ENCODE measurements around the gene SLC39A12.

The SLC39A12 gene

DNA sequence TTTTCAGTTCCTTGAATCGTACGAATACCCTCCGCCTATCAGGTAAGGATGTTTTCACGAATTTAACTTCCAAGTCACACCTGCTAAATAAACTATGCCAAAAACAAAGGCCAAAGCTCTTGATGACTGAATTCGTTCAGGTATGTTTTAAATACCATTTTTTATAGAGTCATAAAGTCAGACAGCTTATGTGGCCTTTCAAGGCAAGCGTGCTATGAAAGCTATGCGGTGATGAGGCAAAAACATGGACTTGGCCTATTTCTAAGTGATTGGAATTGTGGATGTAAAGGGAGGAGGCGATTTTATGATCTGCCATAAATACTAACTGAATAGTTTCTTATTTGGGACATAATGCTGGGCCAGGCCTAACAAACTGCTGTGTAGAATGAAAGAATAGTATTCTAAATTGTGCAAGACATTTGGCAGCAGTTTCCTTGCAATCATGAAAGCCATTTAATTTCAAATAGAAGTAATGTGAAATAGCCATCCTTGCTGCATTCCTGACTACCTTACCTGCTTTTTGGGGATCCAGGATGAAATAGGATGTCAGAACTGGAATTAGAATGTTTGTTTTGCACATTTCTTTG, 14.0 kb downstream of the SLC39A12 start:
- no peak for DNase-seq

DNA sequence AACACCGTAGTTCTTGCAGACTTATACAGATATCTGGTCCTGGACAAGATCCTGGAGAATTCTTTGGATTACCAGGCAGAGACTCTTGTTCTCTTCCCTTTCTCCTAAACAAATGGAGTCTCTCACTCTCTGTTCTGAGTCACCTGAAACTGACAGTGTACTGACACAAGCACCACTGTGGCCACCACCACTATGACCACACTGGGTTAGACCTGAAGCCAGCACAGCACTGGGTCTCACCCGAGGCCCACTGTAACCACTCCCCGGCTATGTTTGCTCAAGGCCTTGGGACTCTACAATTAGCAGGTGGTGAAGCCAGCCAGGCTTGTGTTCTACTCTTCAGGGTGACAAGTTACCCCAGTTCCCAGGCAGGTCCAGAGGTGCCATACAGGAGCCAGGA, 22.8 kb downstream of the SLC39A12 start:
- no peak for DNase-seq

DNA sequence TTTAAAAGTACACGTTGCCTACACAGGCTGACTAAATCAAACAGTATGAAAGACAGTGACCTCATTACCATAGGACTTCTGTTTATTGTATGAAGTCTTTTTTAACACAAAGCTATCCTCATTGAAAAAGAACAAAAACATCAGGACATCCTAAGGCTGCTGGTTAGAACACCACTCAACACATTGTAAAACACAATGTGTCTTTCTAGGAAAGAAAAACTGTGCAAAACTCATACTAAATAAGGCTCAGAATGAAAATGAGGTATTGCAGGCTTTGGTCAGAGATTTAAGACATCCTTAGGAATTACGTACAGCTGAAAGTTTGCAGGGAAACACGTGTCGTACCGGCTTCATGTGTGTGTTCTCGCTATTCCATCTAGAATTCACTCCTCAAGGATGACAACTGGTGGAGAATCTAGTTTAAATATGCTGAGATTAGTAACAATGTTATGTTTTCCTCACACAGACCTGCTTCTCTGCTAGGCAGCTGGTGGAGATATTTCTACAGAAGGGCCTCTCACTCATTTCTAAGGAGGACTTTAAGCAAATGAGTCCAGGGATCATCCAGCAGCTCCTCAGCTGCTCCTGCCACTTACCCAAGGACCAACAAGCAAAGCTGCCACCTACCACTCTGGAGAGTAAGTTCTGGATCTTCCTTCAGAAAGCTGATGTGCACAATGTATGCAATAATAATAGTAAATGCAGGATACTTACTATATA, 29.3 kb downstream of the SLC39A12 start:
- DNase-seq = no peak

DNA sequence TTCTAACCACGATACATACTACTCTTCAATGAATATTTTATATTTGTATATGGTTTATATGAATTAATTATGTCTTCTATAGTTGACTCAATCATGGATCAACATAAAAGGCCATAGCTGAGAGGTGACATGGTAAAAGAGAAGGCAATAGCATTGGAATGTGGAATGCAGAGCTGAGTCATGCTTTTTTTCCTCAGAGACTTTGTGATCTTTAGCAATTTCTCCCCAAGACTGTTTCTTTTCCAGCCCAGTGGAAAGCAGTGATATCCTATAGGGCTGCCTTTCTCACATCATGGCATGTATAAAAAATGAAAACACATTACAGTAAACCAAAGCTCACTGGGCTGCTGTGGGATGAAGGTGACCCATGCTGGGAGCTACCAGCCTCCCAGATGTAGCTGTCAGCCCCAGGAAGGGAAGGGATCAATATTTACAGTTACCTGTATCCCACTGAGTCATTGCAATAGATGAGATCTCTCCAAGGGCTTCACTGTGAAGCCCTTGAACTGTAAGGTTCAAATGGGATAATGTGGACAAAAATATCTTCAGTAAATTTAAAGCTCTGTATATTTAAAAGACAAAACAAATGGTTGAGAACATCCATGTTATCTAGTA, 30.2 kb downstream of the SLC39A12 start:
- no peak for DNase-seq

DNA sequence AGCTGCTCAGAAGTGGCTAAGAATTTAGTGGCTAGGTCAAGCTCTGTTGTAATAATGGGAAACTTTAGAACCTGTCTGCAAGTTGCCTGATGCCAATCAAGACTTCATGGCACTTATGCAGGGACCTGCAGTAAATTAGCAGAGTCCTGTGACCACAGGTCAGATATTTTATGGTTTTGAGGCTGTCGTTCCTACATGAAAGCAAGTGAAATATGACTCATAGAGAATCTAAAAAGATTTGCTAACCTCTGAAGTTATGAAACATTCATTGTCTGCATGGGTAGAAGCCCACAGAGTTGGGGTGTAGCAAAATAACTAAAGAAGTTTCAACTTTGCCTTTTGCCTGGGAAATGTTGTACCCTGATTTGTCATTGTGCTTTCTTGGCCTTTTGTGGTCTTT, 32.3 kb downstream of the SLC39A12 start:
- no peak for DNase-seq

DNA sequence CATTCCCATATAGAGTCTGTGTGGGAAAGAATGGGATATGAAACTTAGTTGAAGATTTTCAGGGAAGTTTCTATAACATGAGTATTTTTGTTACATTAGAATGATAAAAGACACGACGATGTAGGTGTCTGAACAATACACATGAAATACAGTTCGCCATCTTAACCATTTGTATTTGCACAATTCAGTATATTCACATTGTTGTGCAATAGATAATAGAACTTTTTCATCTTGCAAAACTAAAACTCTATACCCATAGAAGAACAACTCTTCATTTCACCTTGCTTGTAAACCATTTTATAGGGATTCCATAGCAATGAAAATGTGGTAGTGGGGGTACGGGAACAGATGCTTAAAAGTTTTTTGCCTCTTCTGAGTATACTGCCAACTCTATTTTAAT, 32.8 kb downstream of the SLC39A12 start:
- no peak for DNase-seq

DNA sequence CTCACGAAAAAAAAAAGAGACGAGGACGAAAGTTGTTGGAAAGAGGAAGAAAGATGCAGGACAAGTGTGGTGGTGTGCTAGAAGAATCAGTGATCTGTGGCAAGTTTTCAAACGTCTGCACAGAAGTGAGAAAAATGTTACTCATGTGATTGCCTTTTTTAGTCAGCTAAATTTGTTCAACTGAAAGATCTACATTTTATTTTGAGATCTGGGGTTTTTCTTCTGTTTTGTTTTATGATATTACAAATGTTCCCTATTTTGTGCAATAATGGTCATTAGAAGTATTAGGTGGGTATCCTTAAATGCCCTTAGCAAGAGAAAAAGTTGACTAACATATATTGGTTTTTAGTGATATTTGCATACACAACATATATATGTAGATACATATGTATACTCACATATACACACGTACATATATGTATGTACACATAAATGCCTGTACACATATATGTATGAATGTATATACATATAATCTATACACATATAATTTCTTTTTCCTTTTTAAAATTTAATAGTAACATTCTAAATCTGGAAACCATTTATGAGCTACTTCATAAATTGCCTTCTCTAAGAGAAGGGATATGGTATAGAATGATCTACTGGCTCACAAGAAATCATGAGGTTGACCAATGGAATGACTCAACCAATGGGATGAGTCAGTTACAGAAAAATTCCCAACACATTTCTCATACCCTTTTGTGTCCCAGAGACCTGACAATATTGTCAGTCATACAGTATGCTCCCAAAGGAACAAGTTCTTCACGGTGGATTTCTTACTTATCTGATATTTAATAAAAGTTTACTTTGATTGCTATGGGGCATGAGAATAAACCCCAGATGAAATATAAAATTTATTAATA, 38.4 kb downstream of the SLC39A12 start:
- no peak for DNase-seq

DNA sequence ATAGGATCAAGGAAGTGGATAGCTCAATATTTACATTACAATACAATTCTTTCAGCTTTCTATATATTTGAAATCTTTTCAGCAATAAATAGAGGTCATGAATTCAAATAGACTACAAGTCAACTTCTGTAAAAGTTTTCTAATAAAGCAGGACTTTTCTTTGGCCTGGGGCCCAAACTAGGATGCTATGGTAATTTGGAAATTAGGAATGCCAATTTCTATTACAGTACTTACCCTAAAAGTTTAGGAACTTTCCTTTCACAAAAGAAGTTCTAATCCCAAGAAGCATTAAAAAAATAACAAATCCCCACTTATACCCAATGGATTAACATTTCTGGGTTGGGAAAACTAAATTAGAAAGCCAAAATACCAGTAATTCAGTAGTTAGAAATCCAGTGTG, 40.5 kb downstream of the SLC39A12 start:
- no peak for DNase-seq

DNA sequence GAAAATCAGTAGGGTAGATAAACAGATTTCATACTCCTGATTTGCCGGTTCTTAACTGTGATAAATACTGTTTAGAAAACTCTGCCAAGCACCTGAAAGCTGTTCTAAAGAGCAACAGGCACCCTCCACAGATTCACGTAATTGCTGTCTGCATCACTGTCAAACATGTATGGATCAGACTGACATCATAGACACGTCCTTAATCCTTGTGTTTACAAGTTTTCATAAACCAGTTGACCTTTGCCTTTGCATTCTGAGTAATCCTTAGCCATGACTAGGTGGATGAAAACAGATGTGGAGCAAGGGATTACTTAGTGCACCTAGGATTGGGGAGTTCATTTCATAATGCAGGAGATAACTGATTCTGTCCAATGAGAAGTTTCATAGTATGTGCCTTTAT, 41.6 kb downstream of the SLC39A12 start:
- DNase-seq = no peak

DNA sequence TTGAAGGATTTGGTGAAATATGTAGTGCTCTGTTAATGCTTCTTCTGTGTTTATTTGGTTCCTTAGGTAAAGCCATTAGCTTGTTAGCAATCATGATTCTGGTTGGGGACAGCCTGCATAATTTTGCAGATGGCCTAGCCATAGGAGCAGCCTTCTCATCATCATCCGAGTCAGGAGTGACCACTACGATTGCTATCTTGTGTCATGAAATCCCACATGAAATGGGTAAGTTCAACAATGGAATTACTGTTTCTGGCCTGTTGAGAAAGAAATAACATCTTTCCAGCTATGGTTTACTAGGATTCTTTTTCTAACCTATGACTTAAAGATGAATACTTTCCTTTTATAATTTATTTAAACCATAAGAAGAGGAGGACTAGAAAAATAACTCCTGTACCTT, 48.9 kb downstream of the SLC39A12 start:
- no peak for DNase-seq

DNA sequence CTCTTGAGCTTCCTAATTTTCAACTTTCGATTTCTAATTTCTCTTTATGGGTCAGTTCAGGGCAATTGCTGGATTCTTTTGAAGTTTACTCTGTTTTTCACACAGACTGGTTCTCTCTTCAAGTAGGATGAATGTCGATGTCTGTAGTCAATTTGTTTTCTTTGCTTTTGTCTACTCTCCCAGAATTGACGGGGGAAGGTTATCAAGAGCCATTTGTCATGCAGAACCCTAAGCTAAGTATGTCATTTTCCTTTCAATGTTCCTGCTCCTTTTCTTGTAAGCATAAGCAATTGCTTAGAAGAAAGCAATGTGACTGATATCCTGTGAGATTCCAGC, 53.7 kb downstream of the SLC39A12 start:
- DNase-seq = no peak

DNA sequence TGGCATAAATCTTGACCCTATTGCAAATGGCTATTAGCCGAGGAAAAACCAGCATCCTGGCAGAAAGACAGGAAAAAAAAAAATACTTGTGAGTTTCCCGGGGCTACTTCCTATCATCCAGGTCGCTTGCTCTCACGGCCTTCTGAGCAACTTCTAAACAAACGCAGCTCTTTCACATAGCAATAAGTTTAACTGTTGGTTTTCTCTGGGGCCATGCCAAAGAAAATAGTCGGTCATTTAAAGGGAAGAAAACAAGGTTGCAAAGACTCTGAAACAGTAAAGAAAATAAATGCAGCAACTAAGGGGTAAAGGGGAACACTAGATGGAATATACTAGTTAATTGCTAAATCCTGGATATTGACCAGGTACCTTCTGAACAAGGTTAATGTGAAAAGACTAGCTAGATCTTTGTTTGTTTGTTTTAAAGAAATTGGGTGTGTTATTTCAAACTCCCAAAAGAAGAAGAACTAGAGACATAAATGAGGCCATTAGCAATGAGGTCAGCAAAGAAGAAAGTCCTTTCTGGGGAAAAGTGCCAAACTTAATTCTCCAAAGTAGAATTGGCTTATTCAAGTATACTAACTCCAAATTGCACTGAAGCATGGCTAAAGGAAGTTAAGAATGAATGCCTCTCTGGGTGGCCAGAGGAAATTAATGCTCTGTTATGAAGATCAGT, 54.2 kb downstream of the SLC39A12 start:
- DNase-seq = no peak

DNA sequence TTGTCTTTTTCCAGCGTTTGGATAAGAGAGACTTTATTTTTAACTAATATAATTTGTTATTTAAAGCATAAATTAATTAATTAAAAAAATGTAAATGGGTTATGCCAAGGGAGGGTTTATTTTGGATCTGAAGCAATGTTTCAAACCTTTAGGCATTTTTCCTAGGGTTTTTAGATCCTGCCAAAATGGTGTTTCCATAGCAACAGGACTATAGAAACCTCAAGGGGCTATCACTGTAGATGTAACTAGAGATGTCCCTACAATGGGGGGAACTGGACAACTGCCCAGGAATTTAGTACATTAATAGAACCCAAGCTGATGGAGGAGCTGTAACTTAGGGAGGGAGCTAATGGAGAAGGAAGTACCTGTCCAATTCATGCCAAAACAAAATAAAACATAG, 57.3 kb downstream of the SLC39A12 start:
- no peak for DNase-seq

DNA sequence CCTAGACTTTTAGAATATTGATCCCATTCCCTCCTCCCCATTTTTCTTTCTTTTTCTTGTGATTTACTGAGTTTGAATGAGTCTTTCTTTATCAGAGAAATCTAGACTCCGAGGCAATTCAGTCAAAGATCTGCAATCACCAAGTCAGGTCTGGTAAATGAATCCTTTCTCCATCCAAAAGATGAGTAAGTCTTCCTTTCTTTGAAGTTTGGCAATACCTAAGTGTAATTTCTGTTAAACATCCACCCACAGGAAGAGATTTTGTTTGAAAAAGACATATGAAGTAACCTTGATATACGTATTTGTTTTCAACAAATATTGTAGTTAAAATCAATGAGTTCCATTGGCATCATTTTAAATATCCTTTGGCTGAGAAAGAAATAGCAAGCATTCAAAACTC, 58.3 kb downstream of the SLC39A12 start:
- no peak for DNase-seq

DNA sequence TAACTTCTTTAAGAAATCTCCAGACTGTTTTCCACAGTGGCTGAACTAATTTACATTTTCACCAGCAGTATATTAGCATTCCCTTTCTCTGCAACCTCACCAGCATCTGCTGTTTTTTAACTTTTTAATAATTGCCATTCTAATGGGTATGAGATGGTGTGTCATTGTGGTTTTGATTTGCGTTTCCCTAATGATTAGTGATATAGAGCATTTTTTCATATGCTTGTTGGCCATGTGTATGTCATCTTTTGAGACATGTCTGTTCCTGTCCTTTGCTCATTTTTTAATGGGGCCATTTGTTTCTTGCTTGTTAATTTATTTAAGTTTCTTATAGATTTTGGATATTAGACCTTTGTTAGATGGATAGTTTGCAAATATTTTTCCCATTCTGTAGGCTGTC, 68.8 kb downstream of the SLC39A12 start:
- DNase-seq = no peak

DNA sequence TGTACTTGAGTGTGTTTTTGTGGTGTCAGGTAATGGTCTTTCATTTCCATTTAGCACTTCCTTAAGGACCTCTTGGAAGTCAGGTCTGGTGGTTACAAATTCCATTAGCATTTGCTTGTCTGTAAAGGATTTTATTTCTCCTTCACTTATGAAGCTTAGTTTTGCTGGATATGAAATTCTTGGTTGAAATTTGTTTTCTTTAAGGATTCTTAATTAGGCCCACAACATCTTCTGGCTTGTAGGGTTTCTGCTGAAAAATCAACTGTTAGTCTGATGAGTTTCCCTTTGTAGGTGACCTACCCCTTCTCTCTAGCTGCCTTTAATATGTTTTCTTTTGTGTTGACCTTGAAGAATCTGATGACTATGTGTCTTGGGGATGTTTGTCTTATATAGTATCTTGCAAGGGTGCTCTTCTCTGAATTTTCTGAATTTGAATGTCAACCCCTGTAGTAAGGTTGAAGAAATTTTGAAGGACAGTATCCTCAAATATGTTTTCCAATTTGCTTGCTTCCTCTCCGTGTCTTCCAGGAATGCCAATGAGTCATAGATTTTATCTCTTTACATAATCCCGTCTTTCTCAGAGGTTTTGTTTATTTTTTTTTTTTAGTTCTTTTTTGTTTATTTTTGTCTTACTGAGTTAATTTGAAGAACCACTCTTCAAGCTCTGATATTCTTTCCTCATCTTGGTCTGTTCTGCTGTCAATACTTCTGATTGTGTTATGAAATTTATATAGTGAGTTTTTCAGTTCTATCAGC, 70.2 kb downstream of the SLC39A12 start:
- no peak for DNase-seq

DNA sequence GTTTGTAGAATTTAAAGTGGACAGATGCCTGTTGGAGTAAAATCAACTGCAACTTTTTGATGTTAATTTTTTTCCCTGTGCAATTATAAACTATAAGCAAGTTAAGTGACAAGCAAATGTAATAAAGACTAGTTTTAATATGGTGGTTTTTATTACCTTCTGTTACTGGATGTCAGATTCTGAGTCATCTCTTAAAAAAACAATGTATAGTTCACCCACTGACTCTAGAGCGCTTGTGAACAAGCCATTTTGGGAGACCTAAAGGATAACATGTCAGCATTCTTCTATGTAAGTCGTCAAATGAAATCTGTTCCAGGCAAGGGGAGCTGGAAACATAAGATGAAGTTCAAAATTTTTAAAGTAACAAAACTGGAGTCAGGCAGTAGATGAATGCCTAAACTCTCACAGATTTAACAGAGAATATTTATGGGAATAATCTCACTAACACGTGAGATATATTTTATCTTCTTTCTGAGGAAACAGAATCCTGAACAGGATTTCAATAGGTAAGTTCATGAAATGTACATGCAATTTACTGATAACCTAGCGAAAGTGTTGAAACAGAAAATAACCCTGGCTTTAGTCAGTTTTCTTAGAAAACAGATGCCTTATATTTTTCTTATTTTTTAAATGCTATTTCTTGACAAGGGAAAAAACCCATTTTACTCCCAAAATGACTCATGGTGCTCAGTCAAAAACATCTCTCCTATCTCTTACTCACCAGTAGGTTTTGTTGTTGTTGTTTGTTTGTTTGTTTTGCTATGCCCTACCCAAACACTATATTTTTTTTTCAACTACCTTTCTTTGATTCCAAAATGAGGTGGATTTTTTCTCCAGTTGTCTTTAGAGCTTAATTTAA, 91.7 kb downstream of the SLC39A12 start:
- no peak for DNase-seq

DNA sequence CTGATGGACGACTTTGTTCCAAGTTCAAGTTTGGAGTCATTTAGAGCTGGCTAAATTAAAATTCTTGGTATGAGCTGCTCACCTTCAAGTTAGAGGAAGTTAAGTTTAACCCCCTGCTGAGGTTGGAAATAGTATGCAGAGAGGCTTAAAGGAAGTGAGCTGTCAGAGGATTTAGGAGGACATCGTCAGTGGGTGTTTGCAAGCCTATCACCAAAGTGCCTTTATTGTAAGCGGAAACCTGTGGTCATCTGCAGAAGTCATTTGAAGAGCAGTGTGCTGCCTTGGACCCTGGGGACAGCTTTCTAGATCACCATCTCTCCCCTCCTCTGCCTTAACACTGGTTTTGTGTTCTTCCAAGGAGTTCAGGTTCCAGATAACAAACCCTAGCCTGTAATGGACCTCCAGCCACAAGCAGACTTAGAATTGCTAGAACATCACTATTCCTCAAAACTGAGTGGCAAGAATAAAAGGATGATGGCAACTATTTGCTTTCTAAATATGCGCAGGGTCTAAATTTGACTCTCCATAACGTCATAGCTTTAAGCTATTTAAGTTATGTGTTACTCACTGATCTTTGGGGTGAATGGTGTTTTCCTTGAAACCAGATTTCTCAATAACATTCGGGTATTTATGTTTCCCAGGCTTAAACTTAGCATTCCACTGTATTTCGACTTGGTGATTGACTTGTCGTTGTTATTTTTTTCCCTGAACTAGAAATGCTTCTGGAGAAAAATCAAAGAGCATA, 93.4 kb downstream of the SLC39A12 start:
- no peak for DNase-seq

DNA sequence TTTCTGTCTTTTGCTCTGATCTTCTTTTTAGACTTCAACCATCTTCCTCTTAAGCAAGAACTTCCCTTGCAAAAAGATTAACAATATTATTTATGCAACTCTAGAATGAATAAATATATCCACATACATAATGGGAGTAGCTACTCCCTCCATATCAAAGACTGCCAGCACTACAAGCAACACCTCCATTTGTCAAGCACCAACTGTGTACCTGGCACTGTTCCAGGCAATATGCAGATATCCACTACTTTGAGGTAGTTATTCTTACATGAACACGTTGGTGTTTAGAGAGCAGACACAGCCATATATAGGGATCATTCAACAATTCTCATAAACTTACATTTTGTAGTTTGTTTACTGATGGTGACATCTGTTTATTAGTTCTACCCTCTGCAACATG, 104.9 kb downstream of the SLC39A12 start:
- DNase-seq = no peak

DNA sequence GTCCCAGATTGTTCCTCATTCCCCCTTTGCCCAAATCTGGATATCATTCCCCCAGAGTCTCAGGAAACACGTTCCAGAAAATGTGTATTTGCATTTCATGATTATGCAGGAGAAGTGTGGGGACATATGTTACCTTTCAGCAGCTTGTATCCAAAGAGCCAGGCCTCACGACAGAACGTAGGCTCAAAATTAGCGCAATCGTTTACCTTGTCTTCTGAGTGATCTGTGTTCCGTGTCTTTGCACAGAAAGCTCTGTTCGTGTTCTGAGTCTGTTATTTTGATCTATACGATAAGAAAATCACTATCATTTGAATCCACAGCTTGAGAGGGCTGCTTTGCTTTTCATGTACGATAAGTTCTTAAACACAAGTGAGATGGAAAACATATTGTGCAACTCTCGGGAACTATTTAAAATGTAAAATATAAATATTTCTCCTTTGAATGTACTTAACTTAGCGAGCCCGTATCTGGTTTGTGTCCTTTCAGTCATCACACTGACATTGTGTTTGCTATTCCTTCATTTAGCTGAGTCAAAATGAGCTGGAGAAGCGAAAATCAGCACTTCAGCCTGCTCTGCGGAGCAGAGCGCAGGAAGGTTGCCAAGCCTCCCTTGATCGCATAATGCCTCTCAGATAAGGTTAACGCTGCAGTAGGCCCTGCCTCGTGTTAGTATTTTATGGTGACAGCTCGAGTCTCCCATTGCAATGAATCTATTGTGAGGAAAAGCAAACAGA, 108.3 kb downstream of the SLC39A12 start:
- no peak for DNase-seq

Data from NCI-H1436 (cell line).